GM12874 (cell line): ENCODE results near the gene LAMA2.

Source experiments
- CTCF ChIP-seq: IDR thresholded peaks from 2 replicates; pipeline ENCODE4 v1.5.1; 2011; ENCODE audit warnings: low read depth, mild to moderate bottlenecking, control low read depth, low read length, moderate library complexity; ENCODE audit not compliant: insufficient read depth

The LAMA2 gene

DNA sequence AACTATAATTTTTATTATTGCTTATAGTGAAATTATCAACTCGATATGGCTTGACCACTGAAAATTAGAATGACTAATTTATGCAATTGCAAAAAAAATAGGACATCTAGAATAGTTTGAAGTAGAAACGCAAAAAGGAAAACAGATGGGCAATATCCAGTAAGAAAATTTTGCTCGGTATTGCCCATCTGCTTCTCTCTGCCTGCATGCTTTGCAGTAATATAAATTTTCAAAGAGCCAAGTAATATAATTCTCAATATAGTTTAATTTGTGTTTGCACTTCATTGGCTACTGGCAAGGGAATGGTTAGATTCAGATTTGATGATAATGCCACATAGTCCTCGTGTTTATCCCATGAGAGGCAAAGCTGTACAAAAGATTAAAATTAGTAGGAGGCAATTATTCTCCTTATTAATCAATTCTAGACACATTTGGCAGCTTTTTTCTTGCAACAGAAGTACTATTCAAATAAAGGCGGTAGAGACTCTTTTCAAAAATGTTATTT lies 27.3 kb upstream of the LAMA2 start:
- TF ChIP-seq CTCF = no peak

GRCh38 chr6:128857806-128858205 lies 25.1 kb upstream of the LAMA2 start:
- TF ChIP-seq CTCF = no peak

DNA sequence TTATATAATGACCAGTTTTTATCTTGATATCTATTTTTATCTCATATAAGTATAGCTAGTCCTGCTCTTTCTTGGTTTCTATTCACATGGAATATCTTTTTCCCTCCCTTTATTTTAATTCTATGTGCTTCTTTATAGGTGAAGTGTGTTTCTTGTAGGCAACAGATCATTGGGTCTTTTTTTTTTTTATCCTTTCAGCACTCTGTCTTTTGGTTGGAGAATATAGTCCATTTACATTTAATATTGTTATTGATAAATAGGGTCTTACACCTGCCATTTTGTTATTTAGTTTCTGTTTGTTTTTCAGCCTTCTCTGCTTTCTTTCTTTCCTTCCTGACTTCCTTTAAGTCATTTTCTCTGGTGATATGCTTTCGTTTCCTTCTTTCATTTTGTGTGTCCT lies 22.2 kb upstream of the LAMA2 start:
- no peak for TF ChIP-seq CTCF

DNA sequence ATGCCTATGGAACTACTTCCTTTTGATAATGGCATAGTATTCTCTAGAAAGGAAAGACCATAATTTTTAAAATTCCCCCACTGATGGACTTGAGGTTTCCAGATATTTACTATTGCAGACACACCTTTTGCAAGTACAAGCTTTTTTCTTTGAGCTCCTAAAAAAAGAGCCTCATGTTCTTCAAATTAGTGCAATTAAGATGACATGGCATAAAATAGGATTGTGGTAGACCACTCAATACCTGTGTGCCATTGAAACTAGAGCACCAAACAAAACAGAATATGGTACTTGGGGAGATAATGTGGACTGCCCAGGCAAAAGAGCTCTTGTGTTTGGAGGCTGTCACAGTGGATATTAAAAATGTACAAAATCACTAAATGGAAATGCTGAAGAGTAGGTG lies 19.0 kb upstream of the LAMA2 start:
- no peak for TF ChIP-seq CTCF

GRCh38 chr6:128870746-128871145 lies 12.2 kb upstream of the LAMA2 start:
- no peak for TF ChIP-seq CTCF

- no peak for TF ChIP-seq CTCF
Measured at GRCh38 chr6:128874863-128875262, 8.1 kb upstream of the LAMA2 start.

DNA sequence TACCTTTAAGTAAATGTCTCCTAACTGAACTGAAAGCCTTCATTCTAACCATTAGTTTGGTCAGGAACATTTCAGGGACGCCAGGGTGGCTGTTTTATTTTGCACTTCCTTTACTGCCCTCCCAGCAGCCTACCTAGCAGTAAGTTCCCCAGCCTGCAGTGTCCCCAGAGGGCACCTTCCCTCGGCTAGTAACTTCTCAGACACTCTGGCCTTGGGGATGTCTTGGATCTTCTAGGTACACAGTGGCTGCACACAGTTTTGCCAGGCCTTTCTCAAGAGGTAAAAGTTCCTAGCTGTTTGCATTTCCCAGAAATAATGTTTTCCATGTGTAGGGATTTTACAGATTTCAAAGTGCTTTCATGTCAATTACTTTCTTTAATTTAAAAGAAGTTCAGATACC lies 378 bp upstream of the LAMA2 start:
- no peak for TF ChIP-seq CTCF

DNA sequence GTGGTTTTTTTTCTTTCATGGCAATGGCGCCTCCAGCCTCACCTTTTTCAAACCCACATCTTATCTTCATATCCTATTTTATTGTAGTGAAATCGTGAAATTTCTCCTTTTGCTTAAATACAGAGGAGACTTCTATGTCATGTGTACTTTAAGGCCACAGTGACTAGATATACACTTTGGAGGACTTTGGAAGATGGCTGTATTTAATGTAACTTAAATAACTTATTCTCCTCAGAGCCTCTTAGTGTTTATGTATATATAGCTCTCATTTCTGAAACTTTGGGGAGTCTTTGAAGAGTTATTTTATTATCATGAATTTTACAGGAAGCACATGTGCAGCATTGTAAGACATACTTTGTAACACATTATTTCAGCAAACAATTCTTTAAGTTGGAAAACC lies 968 bp downstream of the LAMA2 start:
- TF ChIP-seq CTCF = no peak
